Stomach (tissue), 9 donors: ENCODE measurements around the gene RIN3. TPM values are rescaled to one million over a fixed set of nuclear protein-coding genes. Genes with fewer than 3 reads are reported as not detected.

ENCODE experiments used
- DNase-seq, 2 donors: peaks; one replicate each; pipeline versions ENCODE4 v3.0.0 to v3.0.0-alpha.2; 2013 to 2019
- H3K27ac ChIP-seq, 5 donors: fragments of 200-600 bp in 4 of 5; sonication (generic) in 4 of 5; one replicate each; pipeline ENCODE4 v1.5.1; 2013 to 2019; ENCODE audit warnings: mild to moderate bottlenecking in 1 of 5, moderate library complexity in 1 of 5
- H3K27me3 ChIP-seq, 3 donors: fragments of 200-600 bp; sonication (generic); one replicate each; pipeline ENCODE4 v1.5.1; 2017 to 2019; ENCODE audit warnings: mixed run types in 1 of 3
- H3K36me3 ChIP-seq, 4 donors: fragments of 200-600 bp; sonication (generic); 1 replicate in 3 of 4; 2 replicates in 1 of 4; pipeline ENCODE4 v1.5.1; 2016 to 2019
- H3K4me1 ChIP-seq, 4 donors: fragments of 200-600 bp; sonication (generic); one replicate each; pipeline ENCODE4 v1.5.1; 2016 to 2019
- H3K4me3 ChIP-seq, 4 donors: fragments of 200-600 bp; sonication (generic) in 3 of 4; one replicate each; pipeline ENCODE4 v1.5.1; 2016 to 2019; ENCODE audit warnings: mild to moderate bottlenecking in 1 of 4
- H3K9me3 ChIP-seq, 4 donors: fragments of 200-600 bp; sonication (generic); one replicate each; pipeline ENCODE4 v1.5.1; 2016 to 2019
- EP300 ChIP-seq: sonication (generic); formaldehyde crosslinking; IDR thresholded peaks from one replicate; pipeline ENCODE4 v1.6.1; 2017; ENCODE audit warnings: antibody characterized with exemption
- POLR2A ChIP-seq, 4 donors: fragments of 450-650 bp; IDR thresholded peaks; one replicate each; pipeline ENCODE4 v1.6.1; 2016; ENCODE audit warnings: antibody characterized with exemption in 4 of 4, control low read depth in 2 of 4, mild to moderate bottlenecking in 1 of 4, moderate library complexity in 1 of 4
- POLR2AphosphoS5 ChIP-seq, 3 donors: sonication (generic); formaldehyde crosslinking; IDR thresholded peaks; one replicate each; pipeline ENCODE4 v1.6.1; 2016; ENCODE audit warnings: antibody characterized with exemption in 3 of 3
- WGBS, 5 donors: extraction: QIAGEN DNeasy Blood & Tissue Kit in 3 of 5; methylation state at CpG; one replicate each; pipeline versions ENCODE4 v1.1.5 to v1.1.7; 2013 to 2018; 5-methylcytosine and 5-hydroxymethylcytosine counted together
- intact Hi-C: fragments of 100-400 bp; cut with DNase I; formaldehyde crosslinking; loops from one replicate; pipeline ENCODE4 v1.15.1; 2023; ENCODE audit warnings: low total_unique reads
- polyA plus RNA-seq, 3 donors: library from polyadenylated mRNA; stranded (reverse); fragments of 200-250 nt; gene quantifications; one replicate each; pipeline ENCODE4 v1.2.3, GENCODE V29; 2013
- total RNA-seq, 5 donors: library from RNA; depleted of rRNA; stranded (reverse); fragments of >200 nt; gene quantifications; one replicate each; pipeline versions ENCODE4 v1.1.0 to v1.2.3, GENCODE V29; 2014 to 2016
- TF ChIP-seq, protein P1 (sequence below), 7 experiments: fragments of 450-650 bp in 4 of 7; fragments of 200-600 bp in 3 of 7; sonication (generic) in 3 of 7; IDR thresholded peaks; one replicate each; pipeline ENCODE4 v1.5.1; 2016 to 2019; ENCODE audit warnings: antibody characterized with exemption in 7 of 7, control low read depth in 2 of 7, mild to moderate bottlenecking in 1 of 7
- donor health status: healthy with polysubstance abuse.
- donor health status: Bipolar disorder and iron deficiency.
- donor health status: healthy.

Gene RIN3
- total and polyA plus RNA-seq, 8 donors: 5.0 to 47.8 (median 8.0) TPM

DNA sequence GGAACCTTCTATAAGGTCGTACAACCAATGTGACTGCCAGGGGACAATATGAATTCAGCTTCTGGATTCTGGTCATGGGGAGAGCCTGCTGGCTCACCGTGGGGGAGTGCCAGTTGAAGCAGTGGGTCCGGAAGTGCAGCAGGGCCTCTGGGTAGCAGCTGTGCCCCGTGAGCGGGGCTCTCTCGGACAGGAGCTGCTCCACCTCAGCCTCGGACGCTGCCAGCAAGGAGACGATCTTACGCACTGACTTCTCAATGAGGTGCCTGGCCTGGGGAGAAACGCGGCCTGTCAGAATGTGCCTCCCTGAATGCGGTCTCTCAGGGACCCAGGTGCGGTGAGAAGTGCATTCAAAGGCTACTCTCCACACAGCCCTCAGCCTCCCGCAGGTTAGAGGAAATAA is 192.8 kb downstream of the RIN3 start:
- no peaks in the 10 kb centered on the region for H3K4me1 ChIP-seq
- H3K27ac ChIP-seq: no peak overlapping the region
- WGBS, 5 donors: 92 to 96% (median 95%) methylated on average over 7 to 15 of the region's 15 CpGs
- no peak overlapping the region for H3K4me3 ChIP-seq
- DNase-seq: no peak
- TF ChIP-seq, protein P1, sequence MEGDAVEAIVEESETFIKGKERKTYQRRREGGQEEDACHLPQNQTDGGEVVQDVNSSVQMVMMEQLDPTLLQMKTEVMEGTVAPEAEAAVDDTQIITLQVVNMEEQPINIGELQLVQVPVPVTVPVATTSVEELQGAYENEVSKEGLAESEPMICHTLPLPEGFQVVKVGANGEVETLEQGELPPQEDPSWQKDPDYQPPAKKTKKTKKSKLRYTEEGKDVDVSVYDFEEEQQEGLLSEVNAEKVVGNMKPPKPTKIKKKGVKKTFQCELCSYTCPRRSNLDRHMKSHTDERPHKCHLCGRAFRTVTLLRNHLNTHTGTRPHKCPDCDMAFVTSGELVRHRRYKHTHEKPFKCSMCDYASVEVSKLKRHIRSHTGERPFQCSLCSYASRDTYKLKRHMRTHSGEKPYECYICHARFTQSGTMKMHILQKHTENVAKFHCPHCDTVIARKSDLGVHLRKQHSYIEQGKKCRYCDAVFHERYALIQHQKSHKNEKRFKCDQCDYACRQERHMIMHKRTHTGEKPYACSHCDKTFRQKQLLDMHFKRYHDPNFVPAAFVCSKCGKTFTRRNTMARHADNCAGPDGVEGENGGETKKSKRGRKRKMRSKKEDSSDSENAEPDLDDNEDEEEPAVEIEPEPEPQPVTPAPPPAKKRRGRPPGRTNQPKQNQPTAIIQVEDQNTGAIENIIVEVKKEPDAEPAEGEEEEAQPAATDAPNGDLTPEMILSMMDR (IDR thresholded peaks at IDR 0.05): no peak
- TF ChIP-seq POLR2AphosphoS5 (IDR thresholded peaks at IDR 0.05) (no peak), POLR2A (IDR thresholded peaks at IDR 0.05) (no peak), EP300 (no peak)
- no peaks in the 10 kb centered on the region for H3K9me3 ChIP-seq
- intact Hi-C loops: no loop called here
- peaks cover 13 to 87% (median 74%) of the 10 kb centered on the region in 4 donors for H3K36me3 ChIP-seq
- no peaks in the 10 kb centered on the region for H3K27me3 ChIP-seq

DNA sequence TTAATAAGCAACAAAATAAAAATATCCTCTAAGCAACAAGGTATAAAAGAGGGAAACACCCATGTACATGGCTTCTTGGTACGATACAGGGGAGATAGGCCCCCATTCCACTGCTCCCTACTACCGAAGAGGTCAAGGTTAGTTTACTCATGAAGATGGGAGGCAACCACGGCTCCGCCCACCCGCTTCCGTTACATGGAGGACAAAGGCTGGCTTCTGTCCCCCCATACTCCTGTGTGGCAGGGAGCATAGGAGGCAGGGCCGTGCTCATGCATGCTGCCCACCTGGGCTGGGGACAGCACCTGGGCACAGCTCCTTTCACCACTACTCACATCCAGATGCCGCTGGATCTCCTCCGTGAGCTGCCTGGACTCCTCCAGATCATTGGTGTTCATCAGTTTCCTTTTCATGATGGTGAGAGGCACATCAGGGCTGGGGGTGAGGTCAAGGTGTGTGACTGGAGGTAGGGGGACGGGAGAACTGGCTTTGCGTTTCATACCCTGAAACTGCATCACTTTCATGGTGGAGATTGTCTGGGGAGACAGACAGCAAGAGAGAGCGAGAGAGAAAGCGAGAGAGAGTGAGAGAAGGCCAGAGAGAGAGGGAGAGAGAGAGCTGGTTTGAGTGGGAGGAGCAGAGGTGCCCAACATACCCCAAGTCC is 195.9 kb downstream of the RIN3 start:
- no peaks in the 10 kb centered on the region for H3K27me3 ChIP-seq
- peaks cover 18 to 96% (median 90%) of the 10 kb centered on the region in 4 donors for H3K36me3 ChIP-seq
- no peak overlapping the region for H3K4me3 ChIP-seq
- no peaks in the 10 kb centered on the region for H3K9me3 ChIP-seq
- H3K27ac ChIP-seq: no peak overlapping the region
- WGBS, 5 donors: 84 to 91% (median 88%) methylated on average over 10 to 13 of the region's 13 CpGs
- DNase-seq: no peak
- no peaks in the 10 kb centered on the region for H3K4me1 ChIP-seq
- intact Hi-C loops: no loop called here
- TF ChIP-seq POLR2AphosphoS5 (IDR thresholded peaks at IDR 0.05) (no peak), EP300 (no peak), POLR2A (IDR thresholded peaks at IDR 0.05) (no peak)
- TF ChIP-seq, protein P1 (IDR thresholded peaks at IDR 0.05): no peak

DNA sequence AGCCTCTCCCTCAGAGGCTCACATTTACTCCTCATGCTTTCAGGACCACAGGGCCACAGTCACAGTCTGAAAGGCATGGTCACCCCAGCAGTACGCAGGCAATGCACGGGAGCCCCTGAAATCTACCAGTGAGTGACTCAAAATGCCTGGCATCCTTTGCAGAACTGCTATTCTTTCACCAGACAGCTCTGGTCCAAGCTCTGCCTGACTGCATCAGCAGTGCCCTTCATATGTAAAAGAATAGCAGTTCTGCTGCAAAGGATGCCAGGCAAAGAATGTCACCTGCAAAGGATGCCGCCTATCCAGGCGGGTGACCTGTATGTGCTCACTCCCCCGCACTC is 196.4 kb downstream of the RIN3 start:
- H3K9me3 ChIP-seq: no peaks in the 10 kb centered on the region
- 92 to 100% (median 96%) methylated on average over 5 of the region's 5 CpGs for WGBS, 5 donors
- no peak for DNase-seq
- TF ChIP-seq EP300: no peak
- no peak for TF ChIP-seq POLR2A (IDR thresholded peaks at IDR 0.05)
- TF ChIP-seq, protein P1 (IDR thresholded peaks at IDR 0.05): no peak
- TF ChIP-seq POLR2AphosphoS5 (IDR thresholded peaks at IDR 0.05): no peak
- H3K4me3 ChIP-seq: no peak overlapping the region
- H3K27me3 ChIP-seq: no peaks in the 10 kb centered on the region
- H3K27ac ChIP-seq: no peak overlapping the region
- intact Hi-C loops: loop anchor here (5.0 kb wide), 1 partner anchor 72 kb away; no protein-coding TSS in a partner anchor
- H3K4me1 ChIP-seq: no peaks in the 10 kb centered on the region
- H3K36me3 ChIP-seq: peaks cover 18 to 92% (median 85%) of the 10 kb centered on the region in 4 donors

DNA sequence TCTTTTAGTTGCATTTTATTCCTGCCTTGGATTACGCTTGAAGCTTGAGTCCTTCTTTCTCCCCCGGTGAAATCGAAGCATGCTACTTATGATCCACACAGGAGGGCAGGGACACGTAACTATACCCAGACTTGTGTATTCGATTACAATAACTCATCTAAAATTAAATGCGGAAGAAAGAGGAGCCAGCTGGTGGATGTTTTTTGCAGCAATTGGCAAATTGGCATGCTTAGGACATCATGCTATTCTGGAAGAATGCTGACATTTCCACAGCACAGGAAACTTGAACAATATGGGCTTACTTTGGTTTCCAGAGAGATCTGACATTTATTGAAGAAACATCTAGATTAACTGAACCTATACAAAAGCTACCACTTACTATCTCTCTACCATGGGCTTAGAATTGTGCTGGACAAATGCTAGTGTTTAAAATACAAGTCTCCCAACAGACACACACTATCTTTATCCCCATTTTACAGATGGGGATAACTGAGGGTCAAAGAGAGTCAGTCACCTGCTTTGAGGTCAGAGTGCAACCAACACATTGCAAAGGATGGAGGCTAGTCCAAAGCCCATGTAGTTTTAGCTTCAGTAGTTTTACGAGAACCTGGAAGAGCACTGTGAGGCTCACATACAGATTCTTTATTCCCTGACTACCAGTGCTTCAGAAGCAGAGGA is 198.5 kb downstream of the RIN3 start:
- H3K4me1 ChIP-seq: no peaks in the 10 kb centered on the region
- H3K4me3 ChIP-seq: no peak overlapping the region
- H3K27ac ChIP-seq: no peak overlapping the region
- intact Hi-C loops: loop anchor here (5.0 kb wide), 1 partner anchor 70 kb away; no protein-coding TSS in a partner anchor
- no peaks in the 10 kb centered on the region for H3K27me3 ChIP-seq
- no peaks in the 10 kb centered on the region for H3K9me3 ChIP-seq
- 91 to 98% (median 95%) methylated on average over 7 of the region's 7 CpGs for whole genome bisulfite sequencing, 5 donors
- TF ChIP-seq, protein P1 (IDR thresholded peaks at IDR 0.05): no peak
- H3K36me3 ChIP-seq: peaks cover 10 to 85% (median 76%) of the 10 kb centered on the region in 4 donors
- DNase-seq: no peak
